ENCODE measurements around the gene ADAMTS6. TPM values are rescaled to one million over a fixed set of nuclear protein-coding genes. Genes with fewer than 3 reads are reported as not detected.

The ADAMTS6 gene
- total RNA-seq, 4 donors from 2014 or later = 4.9 to 40.0 (median 7.3) TPM

GRCh38 chr5:65149827-65150226 lies 331.9 kb downstream of the ADAMTS6 start:
- TF ChIP-seq, protein P1, sequence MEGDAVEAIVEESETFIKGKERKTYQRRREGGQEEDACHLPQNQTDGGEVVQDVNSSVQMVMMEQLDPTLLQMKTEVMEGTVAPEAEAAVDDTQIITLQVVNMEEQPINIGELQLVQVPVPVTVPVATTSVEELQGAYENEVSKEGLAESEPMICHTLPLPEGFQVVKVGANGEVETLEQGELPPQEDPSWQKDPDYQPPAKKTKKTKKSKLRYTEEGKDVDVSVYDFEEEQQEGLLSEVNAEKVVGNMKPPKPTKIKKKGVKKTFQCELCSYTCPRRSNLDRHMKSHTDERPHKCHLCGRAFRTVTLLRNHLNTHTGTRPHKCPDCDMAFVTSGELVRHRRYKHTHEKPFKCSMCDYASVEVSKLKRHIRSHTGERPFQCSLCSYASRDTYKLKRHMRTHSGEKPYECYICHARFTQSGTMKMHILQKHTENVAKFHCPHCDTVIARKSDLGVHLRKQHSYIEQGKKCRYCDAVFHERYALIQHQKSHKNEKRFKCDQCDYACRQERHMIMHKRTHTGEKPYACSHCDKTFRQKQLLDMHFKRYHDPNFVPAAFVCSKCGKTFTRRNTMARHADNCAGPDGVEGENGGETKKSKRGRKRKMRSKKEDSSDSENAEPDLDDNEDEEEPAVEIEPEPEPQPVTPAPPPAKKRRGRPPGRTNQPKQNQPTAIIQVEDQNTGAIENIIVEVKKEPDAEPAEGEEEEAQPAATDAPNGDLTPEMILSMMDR (IDR thresholded peaks at IDR 0.05) = no peak
- TF ChIP-seq POLR2A (IDR thresholded peaks at IDR 0.05) = no peak
- H3K27ac ChIP-seq = no peak overlapping the region
- intact Hi-C loops (cut with DNase I; ENCODE audit: low total_unique reads) = no loop called here

DNA sequence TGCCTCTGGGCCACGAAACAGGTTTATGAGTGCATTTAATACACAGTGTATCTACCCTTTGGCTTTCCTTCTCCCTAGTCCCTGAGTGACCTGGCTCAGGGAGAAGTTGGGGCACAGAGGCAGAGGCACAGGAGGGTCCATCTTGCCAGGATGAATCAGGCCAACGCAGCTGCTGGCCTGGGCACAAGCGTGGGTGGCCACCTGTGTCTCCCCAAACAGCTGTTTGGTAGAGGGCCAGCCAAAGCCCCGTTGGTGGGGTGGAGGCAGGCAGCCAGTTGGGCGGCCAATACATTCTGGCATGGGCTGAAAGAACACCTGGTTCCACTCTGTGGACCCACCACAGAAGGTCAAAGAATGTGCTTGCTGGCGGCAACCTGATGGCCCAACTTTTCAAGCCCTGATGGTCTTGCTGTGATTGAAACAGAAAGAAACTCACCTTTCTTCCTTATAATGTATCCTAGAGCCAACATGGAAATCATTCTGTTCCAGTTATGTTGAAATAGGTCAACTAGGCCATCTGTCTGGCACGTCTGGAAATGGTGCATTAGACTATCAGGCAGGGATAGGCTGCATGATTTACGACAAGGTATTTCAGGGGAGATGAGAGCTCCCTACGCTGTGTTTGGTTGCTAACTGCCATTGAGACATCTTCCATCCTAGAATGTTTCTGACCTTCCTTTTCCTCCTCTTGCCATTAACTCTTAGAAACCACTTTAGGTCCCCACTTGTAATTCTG lies 337.4 kb downstream of the ADAMTS6 start:
- H3K27ac ChIP-seq = no peak overlapping the region
- H3K27me3 ChIP-seq = no peaks in the 10 kb centered on the region
- intact Hi-C loops (cut with DNase I; ENCODE audit: low total_unique reads) = no loop called here
- DNase-seq = no peak
- TF ChIP-seq, protein P1 (IDR thresholded peaks at IDR 0.05) = no peak
- no peak for TF ChIP-seq POLR2A (IDR thresholded peaks at IDR 0.05)
- no peaks in the 10 kb centered on the region for H3K4me1 ChIP-seq
- H3K4me3 ChIP-seq = no peak overlapping the region
- no peaks in the 10 kb centered on the region for H3K36me3 ChIP-seq
- no peaks in the 10 kb centered on the region for H3K9me3 ChIP-seq

More at GRCh38 chr5:65149827-65150226, 331.9 kb downstream of the ADAMTS6 start:
- Histone ChIP-seq H3K4me3 (no peak overlapping the region), H3K27me3 (no peaks in the 10 kb centered on the region), H3K9me3 (no peaks in the 10 kb centered on the region), H3K36me3 (no peaks in the 10 kb centered on the region), H3K4me1 (no peaks in the 10 kb centered on the region)
- DNase-seq = no peak

DNA sequence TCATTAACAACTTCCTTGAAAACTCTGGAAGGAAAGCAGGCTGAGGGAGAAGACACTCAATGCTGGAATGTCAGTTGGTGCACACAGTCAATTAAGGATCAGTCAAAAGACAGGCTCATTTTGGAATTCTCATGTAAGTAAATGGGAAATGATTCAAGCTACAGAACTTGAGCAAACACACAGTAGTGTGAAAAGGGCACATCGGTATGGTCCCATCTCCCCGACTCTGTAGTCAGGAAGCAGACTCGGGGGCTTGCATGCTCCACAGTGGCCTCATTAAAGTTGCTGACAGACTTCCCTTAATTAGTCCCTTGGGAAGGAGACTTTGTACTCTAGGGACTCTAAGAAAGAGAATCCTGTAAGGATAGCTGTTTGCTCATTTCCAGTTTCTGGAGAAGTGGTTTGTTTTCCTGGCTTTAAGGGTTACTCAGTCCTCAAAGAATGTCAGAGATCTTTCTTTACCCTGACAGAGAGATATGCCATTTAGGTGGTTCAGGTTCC lies 339.2 kb downstream of the ADAMTS6 start:
- Histone ChIP-seq H3K9me3 (no peaks in the 10 kb centered on the region), H3K4me3 (no peak overlapping the region), H3K27ac (no peak overlapping the region), H3K36me3 (no peaks in the 10 kb centered on the region), H3K27me3 (no peaks in the 10 kb centered on the region), H3K4me1 (no peaks in the 10 kb centered on the region)
- intact Hi-C loops (cut with DNase I; ENCODE audit: low total_unique reads) = no loop called here
- no peak for TF ChIP-seq POLR2A (IDR thresholded peaks at IDR 0.05)
- TF ChIP-seq, protein P1 (IDR thresholded peaks at IDR 0.05) = no peak
- DNase-seq = no peak

GRCh38 chr5:65142016-65142415 lies 339.7 kb downstream of the ADAMTS6 start:
- no peaks in the 10 kb centered on the region for H3K4me1 ChIP-seq
- no peaks in the 10 kb centered on the region for H3K9me3 ChIP-seq
- no peak overlapping the region for H3K27ac ChIP-seq
- no peak for DNase-seq
- H3K27me3 ChIP-seq = no peaks in the 10 kb centered on the region
- intact Hi-C loops (cut with DNase I; ENCODE audit: low total_unique reads) = no loop called here
- no peaks in the 10 kb centered on the region for H3K36me3 ChIP-seq
- H3K4me3 ChIP-seq = no peak overlapping the region
- TF ChIP-seq, protein P1 (IDR thresholded peaks at IDR 0.05) = no peak
- TF ChIP-seq POLR2A (IDR thresholded peaks at IDR 0.05) = no peak

DNA sequence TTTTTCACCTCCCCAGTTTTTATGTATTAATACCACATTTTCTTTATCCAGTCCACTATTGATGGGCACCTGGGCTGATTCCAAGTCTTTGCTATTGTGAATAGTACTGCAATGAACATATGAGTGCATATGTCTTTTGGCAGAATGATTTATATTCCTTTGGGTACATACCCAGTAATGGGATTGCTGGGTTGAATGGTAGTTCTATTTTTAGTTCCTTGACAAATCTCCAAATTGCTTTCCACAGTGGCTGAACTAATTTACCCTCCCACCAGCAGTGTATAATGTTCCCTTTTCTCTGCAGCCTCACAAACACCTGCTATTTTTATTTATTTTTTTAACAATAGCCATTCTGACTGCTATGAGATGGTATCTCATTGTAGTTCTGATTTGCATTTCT lies 340.2 kb downstream of the ADAMTS6 start:
- H3K27ac ChIP-seq = no peak overlapping the region
- TF ChIP-seq, protein P1 (IDR thresholded peaks at IDR 0.05) = no peak
- TF ChIP-seq POLR2A (IDR thresholded peaks at IDR 0.05) = no peak

More for the DNA sequence above, 340.2 kb downstream of the ADAMTS6 start:
- Histone ChIP-seq H3K27me3 (no peaks in the 10 kb centered on the region), H3K4me3 (no peak overlapping the region), H3K9me3 (no peaks in the 10 kb centered on the region), H3K4me1 (no peaks in the 10 kb centered on the region), H3K36me3 (no peaks in the 10 kb centered on the region)
- intact Hi-C loops (cut with DNase I; ENCODE audit: low total_unique reads) = no loop called here
- no peak for DNase-seq

Measured in uterus (tissue), 4 donors.